ENCODE data around the gene FCRL6. TPM values are rescaled to one million over a fixed set of nuclear protein-coding genes. Genes with fewer than 3 reads are reported as not detected.

The FCRL6 gene
- total RNA-seq, 1 donor: not detected

GRCh38 chr1:159830722-159831121 is 28.6 kb downstream of the FCRL6 start:
- no peak for DNase-seq (ENCODE audit: low read depth)
- no peak for TF ChIP-seq CTCF (IDR thresholded peaks at IDR 0.05; ENCODE audit: insufficient read depth, low read depth, low read length)
- H3K4me3 ChIP-seq (ENCODE audit: low read depth, low read length): no peak overlapping the region

GRCh38 chr1:159831412-159832141 is 29.4 kb downstream of the FCRL6 start:
- no peak for TF ChIP-seq CTCF (IDR thresholded peaks at IDR 0.05; ENCODE audit: insufficient read depth, low read depth, low read length)
- no peak for DNase-seq (ENCODE audit: low read depth)
- H3K4me3 ChIP-seq (ENCODE audit: low read depth, low read length): no peak overlapping the region

- no peak overlapping the region for H3K4me3 ChIP-seq (ENCODE audit: low read depth, low read length)
- no peak for DNase-seq (ENCODE audit: low read depth)
- TF ChIP-seq CTCF (IDR thresholded peaks at IDR 0.05; ENCODE audit: insufficient read depth, low read depth, low read length): no peak
Measured at GRCh38 chr1:159832309-159832708, 30.1 kb downstream of the FCRL6 start.

GRCh38 chr1:159835356-159835755 is 33.2 kb downstream of the FCRL6 start:
- no peak overlapping the region for H3K4me3 ChIP-seq (ENCODE audit: low read depth, low read length)
- no peak for TF ChIP-seq CTCF (IDR thresholded peaks at IDR 0.05; ENCODE audit: insufficient read depth, low read depth, low read length)
- DNase-seq (ENCODE audit: low read depth): no peak

- no peak overlapping the region for H3K4me3 ChIP-seq (ENCODE audit: low read depth, low read length)
- peak; percentile 28 for TF ChIP-seq CTCF (IDR thresholded peaks at IDR 0.05; ENCODE audit: insufficient read depth, low read depth, low read length)
- no peak for DNase-seq (ENCODE audit: low read depth)
Measured at GRCh38 chr1:159835862-159836525, 33.8 kb downstream of the FCRL6 start.

GRCh38 chr1:159838715-159839114 is 36.6 kb downstream of the FCRL6 start:
- TF ChIP-seq CTCF (IDR thresholded peaks at IDR 0.05; ENCODE audit: insufficient read depth, low read depth, low read length): no peak
- DNase-seq (ENCODE audit: low read depth): no peak
- H3K4me3 ChIP-seq (ENCODE audit: low read depth, low read length): no peak overlapping the region
